ENCODE data around the gene TMEM131L.

Gene TMEM131L

DNA sequence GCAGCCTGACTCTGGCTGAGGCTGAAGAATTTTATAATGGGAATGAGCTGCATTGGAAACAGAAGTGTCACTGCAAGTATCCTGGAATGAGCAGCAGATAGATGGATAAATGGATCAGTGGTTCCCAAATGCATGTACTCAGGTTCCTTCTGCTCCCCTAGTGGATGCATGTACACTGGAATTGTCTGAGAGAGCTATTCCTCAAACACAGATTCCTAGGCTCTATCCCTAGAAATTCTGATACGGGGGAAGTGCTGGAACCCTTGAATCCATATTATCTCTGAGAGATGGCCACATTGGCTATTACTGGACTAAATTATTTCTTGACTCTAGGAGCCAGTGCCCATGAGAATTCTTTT lies 64.8 kb downstream of the TMEM131L start:
- no peak overlapping the region for H3K4ac ChIP-seq (ENCODE audit: low read depth in 1 of 2, low read length in 2 of 2)
- no peak for DNase-seq
- H3K79me1 ChIP-seq (replicated peaks; ENCODE audit: low read length, poor library complexity, severe bottlenecking), result peaks cover 20% of the 10 kb centered on the region
- no peak overlapping the region for H2AFZ ChIP-seq (ENCODE audit: low read depth, low read length)
- H3K4me3 ChIP-seq (ENCODE audit: insufficient read depth in 1 of 2, low read depth in 1 of 2, low read length in 2 of 2), result no peak overlapping the region
- H3K36me3 ChIP-seq (ENCODE audit: control insufficient read depth in 1 of 2, insufficient read depth in 2 of 2, low read depth in 1 of 2, low read length in 2 of 2), result no peaks in the 10 kb centered on the region
- H3K23ac ChIP-seq (ENCODE audit: low read length in 2 of 2), result no peak overlapping the region
- H3K14ac ChIP-seq (ENCODE audit: low read length in 2 of 2), result no peak overlapping the region
- no peak overlapping the region for H4K91ac ChIP-seq (ENCODE audit: low read length)
- H2AK5ac ChIP-seq (ENCODE audit: low read length, severe bottlenecking), result no peak overlapping the region
- H2BK15ac ChIP-seq (ENCODE audit: low read depth, poor library complexity, severe bottlenecking), result no peak overlapping the region
- H3K18ac ChIP-seq (ENCODE audit: low read depth in 1 of 2, low read length in 2 of 2), result no peak overlapping the region
- no peaks in the 10 kb centered on the region for H3K4me1 ChIP-seq (ENCODE audit: control insufficient read depth, insufficient read depth, low read depth, low read length)
- H2BK5ac ChIP-seq (ENCODE audit: low read depth, low read length, poor library complexity, severe bottlenecking), result no peak overlapping the region
- no peak overlapping the region for H2BK12ac ChIP-seq (ENCODE audit: low read length in 2 of 2)
- H3K4me2 ChIP-seq (ENCODE audit: low read length, poor library complexity, severe bottlenecking), result no peak overlapping the region
- no peak overlapping the region for H2BK120ac ChIP-seq (ENCODE audit: low read depth, low read length)
- H3K27ac ChIP-seq (ENCODE audit: low read length, poor library complexity, severe bottlenecking), result no peak overlapping the region
- WGBS, result no CpG with 5 or more reads among the region's 1 CpG
- H3K9me3 ChIP-seq (ENCODE audit: control insufficient read depth, low read length), result no peaks in the 10 kb centered on the region
- H3K9ac ChIP-seq (ENCODE audit: low read length), result no peak overlapping the region
- no peaks in the 10 kb centered on the region for H3K27me3 ChIP-seq (ENCODE audit: control insufficient read depth in 1 of 2, insufficient read depth in 1 of 2, low read length in 2 of 2)
- H4K8ac ChIP-seq (ENCODE audit: low read length), result no peak overlapping the region

DNA sequence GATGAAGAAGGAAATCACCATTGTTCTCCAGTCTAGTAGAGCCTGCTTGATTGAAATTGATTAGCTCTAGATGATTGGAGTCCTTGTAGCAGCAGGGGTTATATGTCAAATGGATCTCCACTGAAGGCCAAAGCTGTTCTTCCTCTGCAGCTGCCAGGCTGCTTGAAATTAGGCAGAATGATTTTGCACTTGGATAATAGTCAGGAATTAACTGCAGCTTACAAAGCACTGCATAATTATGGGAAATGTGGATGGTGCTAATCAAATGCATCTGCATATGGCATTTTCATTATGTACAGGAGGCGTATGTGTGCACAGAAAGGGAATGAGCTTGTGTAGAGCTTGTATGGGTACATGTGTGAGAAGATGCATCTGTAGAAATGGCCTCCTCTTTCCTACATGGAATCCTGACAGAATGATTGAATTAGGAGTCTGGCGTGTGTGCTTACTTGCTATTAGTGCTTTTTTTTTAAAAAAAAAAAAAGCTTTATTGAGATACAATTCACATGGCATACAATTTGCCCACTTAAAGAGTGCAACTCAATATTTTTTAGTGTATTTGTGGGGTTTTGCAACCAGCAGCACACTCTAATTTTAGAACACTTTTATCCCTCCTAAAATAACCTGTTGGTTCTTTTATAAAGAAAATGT lies 65.9 kb downstream of the TMEM131L start:
- H3K27me3 ChIP-seq (ENCODE audit: control insufficient read depth in 1 of 2, insufficient read depth in 1 of 2, low read length in 2 of 2), result no peaks in the 10 kb centered on the region
- no peak overlapping the region for H4K8ac ChIP-seq (ENCODE audit: low read length)
- H3K14ac ChIP-seq (ENCODE audit: low read length in 2 of 2), result no peak overlapping the region
- 96% methylated on average over 1 of the region's 2 CpGs for WGBS
- no peak overlapping the region for H3K4ac ChIP-seq (ENCODE audit: low read depth in 1 of 2, low read length in 2 of 2)
- no peak overlapping the region for H3K4me2 ChIP-seq (ENCODE audit: low read length, poor library complexity, severe bottlenecking)
- H2BK5ac ChIP-seq (ENCODE audit: low read depth, low read length, poor library complexity, severe bottlenecking), result no peak overlapping the region
- peaks cover 17% of the 10 kb centered on the region for H3K79me1 ChIP-seq (replicated peaks; ENCODE audit: low read length, poor library complexity, severe bottlenecking)
- H3K36me3 ChIP-seq (ENCODE audit: control insufficient read depth in 1 of 2, insufficient read depth in 2 of 2, low read depth in 1 of 2, low read length in 2 of 2), result no peaks in the 10 kb centered on the region
- no peak overlapping the region for H2AFZ ChIP-seq (ENCODE audit: low read depth, low read length)
- H3K23ac ChIP-seq (ENCODE audit: low read length in 2 of 2), result no peak overlapping the region
- no peak overlapping the region for H3K27ac ChIP-seq (ENCODE audit: low read length, poor library complexity, severe bottlenecking)
- no peak for DNase-seq
- no peak overlapping the region for H2AK5ac ChIP-seq (ENCODE audit: low read length, severe bottlenecking)
- H3K9me3 ChIP-seq (ENCODE audit: control insufficient read depth, low read length), result no peaks in the 10 kb centered on the region
- no peak overlapping the region for H2BK120ac ChIP-seq (ENCODE audit: low read depth, low read length)
- H2BK12ac ChIP-seq (ENCODE audit: low read length in 2 of 2), result no peak overlapping the region
- H2BK15ac ChIP-seq (ENCODE audit: low read depth, poor library complexity, severe bottlenecking), result no peak overlapping the region
- H3K4me3 ChIP-seq (ENCODE audit: insufficient read depth in 1 of 2, low read depth in 1 of 2, low read length in 2 of 2), result no peak overlapping the region
- H3K18ac ChIP-seq (ENCODE audit: low read depth in 1 of 2, low read length in 2 of 2), result no peak overlapping the region
- no peaks in the 10 kb centered on the region for H3K4me1 ChIP-seq (ENCODE audit: control insufficient read depth, insufficient read depth, low read depth, low read length)
- H3K9ac ChIP-seq (ENCODE audit: low read length), result no peak overlapping the region
- H4K91ac ChIP-seq (ENCODE audit: low read length), result no peak overlapping the region

- no peak overlapping the region for H3K4ac ChIP-seq (ENCODE audit: low read depth in 1 of 2, low read length in 2 of 2)
- H3K27me3 ChIP-seq (ENCODE audit: control insufficient read depth in 1 of 2, insufficient read depth in 1 of 2, low read length in 2 of 2), result no peaks in the 10 kb centered on the region
- no peak overlapping the region for H3K27ac ChIP-seq (ENCODE audit: low read length, poor library complexity, severe bottlenecking)
- no peak overlapping the region for H3K18ac ChIP-seq (ENCODE audit: low read depth in 1 of 2, low read length in 2 of 2)
- no peak overlapping the region for H3K9ac ChIP-seq (ENCODE audit: low read length)
- H3K4me2 ChIP-seq (ENCODE audit: low read length, poor library complexity, severe bottlenecking), result no peak overlapping the region
- H3K14ac ChIP-seq (ENCODE audit: low read length in 2 of 2), result no peak overlapping the region
- no peak overlapping the region for H4K91ac ChIP-seq (ENCODE audit: low read length)
- no peak overlapping the region for H2BK12ac ChIP-seq (ENCODE audit: low read length in 2 of 2)
- H3K23ac ChIP-seq (ENCODE audit: low read length in 2 of 2), result no peak overlapping the region
- WGBS, result 98% methylated on average over 3 of the region's 6 CpGs
- no peak overlapping the region for H4K8ac ChIP-seq (ENCODE audit: low read length)
- H2BK15ac ChIP-seq (ENCODE audit: low read depth, poor library complexity, severe bottlenecking), result no peak overlapping the region
- H3K4me3 ChIP-seq (ENCODE audit: insufficient read depth in 1 of 2, low read depth in 1 of 2, low read length in 2 of 2), result no peak overlapping the region
- H3K79me1 ChIP-seq (replicated peaks; ENCODE audit: low read length, poor library complexity, severe bottlenecking), result peaks cover 15% of the 10 kb centered on the region
- no peak for DNase-seq
- no peak overlapping the region for H2BK5ac ChIP-seq (ENCODE audit: low read depth, low read length, poor library complexity, severe bottlenecking)
- no peak overlapping the region for H2AFZ ChIP-seq (ENCODE audit: low read depth, low read length)
- no peaks in the 10 kb centered on the region for H3K4me1 ChIP-seq (ENCODE audit: control insufficient read depth, insufficient read depth, low read depth, low read length)
- no peaks in the 10 kb centered on the region for H3K9me3 ChIP-seq (ENCODE audit: control insufficient read depth, low read length)
- no peak overlapping the region for H2BK120ac ChIP-seq (ENCODE audit: low read depth, low read length)
- no peak overlapping the region for H2AK5ac ChIP-seq (ENCODE audit: low read length, severe bottlenecking)
- no peaks in the 10 kb centered on the region for H3K36me3 ChIP-seq (ENCODE audit: control insufficient read depth in 1 of 2, insufficient read depth in 2 of 2, low read depth in 1 of 2, low read length in 2 of 2)
These were observed 66.5 kb downstream of the TMEM131L start for GRCh38 chr4:153532636-153533035.

- H2BK120ac ChIP-seq (ENCODE audit: low read depth, low read length), result no peak overlapping the region
- H3K4me1 ChIP-seq (ENCODE audit: control insufficient read depth, insufficient read depth, low read depth, low read length), result no peaks in the 10 kb centered on the region
- H3K79me1 ChIP-seq (replicated peaks; ENCODE audit: low read length, poor library complexity, severe bottlenecking), result peaks cover 18% of the 10 kb centered on the region
- H2BK12ac ChIP-seq (ENCODE audit: low read length in 2 of 2), result no peak overlapping the region
- H3K36me3 ChIP-seq (ENCODE audit: control insufficient read depth in 1 of 2, insufficient read depth in 2 of 2, low read depth in 1 of 2, low read length in 2 of 2), result no peaks in the 10 kb centered on the region
- H2BK5ac ChIP-seq (ENCODE audit: low read depth, low read length, poor library complexity, severe bottlenecking), result no peak overlapping the region
- H3K9ac ChIP-seq (ENCODE audit: low read length), result no peak overlapping the region
- no peak overlapping the region for H2BK15ac ChIP-seq (ENCODE audit: low read depth, poor library complexity, severe bottlenecking)
- H2AK5ac ChIP-seq (ENCODE audit: low read length, severe bottlenecking), result no peak overlapping the region
- no peak overlapping the region for H3K18ac ChIP-seq (ENCODE audit: low read depth in 1 of 2, low read length in 2 of 2)
- H4K91ac ChIP-seq (ENCODE audit: low read length), result no peak overlapping the region
- no peak overlapping the region for H3K4me3 ChIP-seq (ENCODE audit: insufficient read depth in 1 of 2, low read depth in 1 of 2, low read length in 2 of 2)
- H3K23ac ChIP-seq (ENCODE audit: low read length in 2 of 2), result no peak overlapping the region
- no peaks in the 10 kb centered on the region for H3K9me3 ChIP-seq (ENCODE audit: control insufficient read depth, low read length)
- H2AFZ ChIP-seq (ENCODE audit: low read depth, low read length), result no peak overlapping the region
- H3K4ac ChIP-seq (ENCODE audit: low read depth in 1 of 2, low read length in 2 of 2), result no peak overlapping the region
- no peak overlapping the region for H4K8ac ChIP-seq (ENCODE audit: low read length)
- DNase-seq, result no peak
- H3K14ac ChIP-seq (ENCODE audit: low read length in 2 of 2), result no peak overlapping the region
- H3K4me2 ChIP-seq (ENCODE audit: low read length, poor library complexity, severe bottlenecking), result no peak overlapping the region
- no peaks in the 10 kb centered on the region for H3K27me3 ChIP-seq (ENCODE audit: control insufficient read depth in 1 of 2, insufficient read depth in 1 of 2, low read length in 2 of 2)
- no peak overlapping the region for H3K27ac ChIP-seq (ENCODE audit: low read length, poor library complexity, severe bottlenecking)
These were observed 67.2 kb downstream of the TMEM131L start for GRCh38 chr4:153533387-153533786.
